K562 (cell line): ENCODE results near the gene RXRA. TPM values are rescaled to one million over a fixed set of nuclear protein-coding genes. Genes with fewer than 3 reads are reported as not detected.

Source experiments
- ATAC-seq: fragments of 200-7000 bp; cut with Tn5 transposase; 3 replicates; pipeline ENCODE4 v1.9.1; 2020; ENCODE audit warnings: moderate library complexity
- BruUV-seq: library from RNA; stranded (reverse); fragments of 400-500 nt; replicated peaks from 2 replicates; lab custom pipeline; 2021; lab: Mats Ljungman, UMichigan
- CTCF ChIA-PET: fragments of 300-600 bp; formaldehyde crosslinking; extraction: SDS; loops from one replicate; lab custom pipeline; 2021; ENCODE audit warnings: low intra/inter-chr PET ratio; lab: Yijun Ruan, JAX
- POLR2A ChIA-PET: fragments of 300-600, 350-650 bp; sonication (Branson Sonifier 250); formaldehyde crosslinking; extraction: SDS; loops from one replicate; lab custom pipeline; 2021; ENCODE audit warnings: antibody characterized with exemption, inconsistent platforms; lab: Yijun Ruan, JAX
- DNase-seq, 4 experiments: peaks; one replicate each; pipeline versions ENCODE4 v3.0.0 to v3.0.0-alpha.2; 2011 to 2018; ENCODE audit warnings: low spot score in 3 of 4, mixed read lengths in 3 of 4; ENCODE audit errors: extremely low read depth in 1 of 4
- FAIRE-seq: peaks from 2 replicates; lab custom pipeline; 2011; peaks lifted over from hg19 to GRCh38; lab: Jason Lieb, UNC
- H2AFZ ChIP-seq: 2 replicates; pipeline ENCODE4 v1.6.0; 2011; ENCODE audit warnings: low read depth, low read length, control low read depth, inconsistent platforms
- H3K27ac ChIP-seq: fragments of 200-600 bp; 3 replicates; pipeline ENCODE4 v1.8.0; 2011; ENCODE audit warnings: low read depth, mild to moderate bottlenecking, control low read depth, inconsistent platforms, low read length, moderate library complexity, mixed read lengths; ENCODE audit errors: extremely low read depth
- H3K27me3 ChIP-seq, 2 experiments: fragments of 300-600 bp in 1 of 2; 2 replicates in 1 of 2; 3 replicates in 1 of 2; pipeline versions ENCODE4 v1.6.0 to v1.8.0; 2011; ENCODE audit warnings: inconsistent platforms in 2 of 2, low read length in 2 of 2, mild to moderate bottlenecking in 1 of 2, mixed read lengths in 1 of 2, moderate library complexity in 1 of 2; ENCODE audit not compliant: control insufficient read depth in 2 of 2, insufficient read depth in 2 of 2
- H3K36me3 ChIP-seq: fragments of 300-600 bp; 3 replicates; pipeline ENCODE4 v1.8.0; 2011; ENCODE audit warnings: mild to moderate bottlenecking, low read length, inconsistent platforms; ENCODE audit not compliant: control insufficient read depth, insufficient read depth
- H3K4me1 ChIP-seq, 2 experiments: fragments of 200-600 bp in 1 of 2; replicated peaks in 1 of 2; 2 replicates in 1 of 2; 3 replicates in 1 of 2; pipeline versions ENCODE4 v1.5.1 to v1.8.0; 2011; ENCODE audit warnings: inconsistent platforms in 2 of 2, low read length in 2 of 2, mild to moderate bottlenecking in 1 of 2, mixed read lengths in 1 of 2, moderate library complexity in 1 of 2; ENCODE audit not compliant: control insufficient read depth in 2 of 2, insufficient read depth in 2 of 2
- H3K4me2 ChIP-seq: 2 replicates; pipeline ENCODE4 v1.6.1; 2011; ENCODE audit warnings: low read length, control low read depth, inconsistent platforms, mixed read lengths; ENCODE audit not compliant: insufficient read depth
- H3K4me3 ChIP-seq: fragments of 200-600 bp; sonication (generic), shearing (Covaris generic); 2 replicates; pipeline ENCODE4 v1.5.1; 2016; ENCODE audit warnings: control low read depth, inconsistent platforms
- H3K79me2 ChIP-seq: fragments of 200-600 bp; 3 replicates; pipeline ENCODE4 v1.8.0; 2011; ENCODE audit warnings: low read length, inconsistent platforms; ENCODE audit not compliant: control insufficient read depth, insufficient read depth
- H3K9ac ChIP-seq, 2 experiments: 2 replicates each; pipeline versions ENCODE4 v1.6.0 to v1.6.1; 2011; ENCODE audit warnings: low read depth in 2 of 2, low read length in 2 of 2, control low read depth in 1 of 2, inconsistent platforms in 1 of 2, mild to moderate bottlenecking in 1 of 2, mixed read lengths in 1 of 2; ENCODE audit not compliant: insufficient read depth in 1 of 2
- H3K9me1 ChIP-seq: one replicate; pipeline ENCODE4 v1.6.0; 2011; ENCODE audit warnings: inconsistent platforms, mild to moderate bottlenecking, low read length, moderate library complexity; ENCODE audit not compliant: control insufficient read depth, insufficient read depth
- H3K9me3 ChIP-seq: replicated peaks from 2 replicates; pipeline ENCODE4 v1.5.1; 2011; ENCODE audit warnings: low read depth, low read length, inconsistent platforms; ENCODE audit not compliant: control insufficient read depth, insufficient read depth
- H4K20me1 ChIP-seq: replicated peaks from 2 replicates; pipeline ENCODE4 v1.6.1; 2011; ENCODE audit warnings: low read length, inconsistent platforms, mixed read lengths; ENCODE audit not compliant: control insufficient read depth, insufficient read depth
- BHLHE40 ChIP-seq: IDR thresholded peaks from 2 replicates; pipeline ENCODE4 v1.6.1; 2011; ENCODE audit warnings: low read length, improper control_type of control experiment
- CUX1 ChIP-seq: fragments of 200-800 bp; sonication (Bioruptor generic); IDR thresholded peaks from 2 replicates; pipeline ENCODE4 v1.6.1; 2016; ENCODE audit warnings: missing genetic modification characterization, missing compliant biosample characterization
- E2F4 ChIP-seq: sonication (generic); formaldehyde crosslinking; IDR thresholded peaks from 2 replicates; pipeline ENCODE4 v1.8.0; 2022; ENCODE audit warnings: mild to moderate bottlenecking, low read depth, missing genetic modification reagents
- FOXK2 ChIP-seq, 2 experiments: fragments of 450-650 bp; IDR thresholded peaks in 1 of 2; conservative IDR thresholded peaks in 1 of 2; 2 replicates each; pipeline ENCODE4 v1.6.1; 2016; ENCODE audit warnings: low read depth in 2 of 2, mild to moderate bottlenecking in 1 of 2
- ILF3 ChIP-seq: fragments of 450-650 bp; IDR thresholded peaks from 2 replicates; pipeline ENCODE4 v1.6.1; 2018; ENCODE audit warnings: antibody characterized with exemption, mild to moderate bottlenecking, moderate library complexity, borderline replicate concordance
- NCOA4 ChIP-seq: fragments of 450-650 bp; IDR thresholded peaks from 2 replicates; pipeline ENCODE4 v1.6.1; 2018; ENCODE audit warnings: mild to moderate bottlenecking; ENCODE audit not compliant: partially characterized antibody
- NEUROD1 ChIP-seq: fragments of 150-350 bp; IDR thresholded peaks from 2 replicates; pipeline ENCODE4 v1.6.1; 2014; ENCODE audit warnings: borderline replicate concordance, low read length, low read depth; ENCODE audit not compliant: partially characterized antibody
- UBTF ChIP-seq, 2 experiments: IDR thresholded peaks; 2 replicates each; pipeline ENCODE4 v1.6.1; 2012; ENCODE audit warnings: improper control_type of control experiment in 2 of 2, low read depth in 2 of 2, low read length in 2 of 2, borderline replicate concordance in 1 of 2
- ZKSCAN8 ChIP-seq: fragments of 200-800 bp; sonication (Bioruptor generic); IDR thresholded peaks from 2 replicates; pipeline ENCODE4 v1.6.1; 2016; ENCODE audit warnings: missing genetic modification characterization, missing compliant biosample characterization
- ZNF436 ChIP-seq: fragments of 250-450, 450-650 bp; sonication (Bioruptor Pico); formaldehyde crosslinking; IDR thresholded peaks from 2 replicates; pipeline ENCODE4 v1.7.0; 2020; ENCODE audit warnings: mild to moderate bottlenecking
- ZNF707 ChIP-seq: fragments of 250-450 bp; sonication (Bioruptor Pico); conservative IDR thresholded peaks from 2 replicates; pipeline ENCODE4 v1.8.0; 2022; ENCODE audit warnings: inconsistent platforms, mild to moderate bottlenecking, moderate library complexity
- WGBS: fragments of 100-300 bp; shearing (Covaris generic); methylation state at CpG from one replicate; pipeline ENCODE4 v1.1.6; 2016; ENCODE audit warnings: low coverage, mixed read lengths; ENCODE audit not compliant: insufficient coverage; ENCODE audit errors: missing lambda C conversion rate; 5-methylcytosine and 5-hydroxymethylcytosine counted together
- in situ Hi-C: fragments of 300-500 bp; cut with MboI; formaldehyde crosslinking; loops from 4 replicates; pipeline ENCODE4 v1.15.0; 2018; ENCODE audit warnings: inconsistent platforms, mixed read lengths
- intact Hi-C: fragments of 100-400 bp; cut with micrococcal nuclease; formaldehyde crosslinking; loops from 2 replicates; pipeline ENCODE4 v1.14.2; 2022
- polyA plus RNA-seq, 8 experiments: library from polyadenylated mRNA; depleted of rRNA in 4 of 8; stranded (reverse) in 5 of 8; unstranded in 3 of 8; fragments of >200 nt; fragmentation: Nextera tagmentation in 2 of 8; fragmentation: Illumina TruSeq in 1 of 8; extraction: Ambion mirVana in 2 of 8; extraction: Trizol in 1 of 8; gene quantifications; 2 replicates each; pipeline versions ENCODE4 v1.2.1 to v1.2.3, GENCODE V29; 2011 to 2014; ENCODE audit warnings: inconsistent platforms in 1 of 8, missing spikeins in 1 of 8
- total RNA-seq, 7 experiments: library from RNA; depleted of rRNA in 6 of 7; stranded (reverse); fragments of >200 nt in 6 of 7; fragmentation: Illumina TruSeq in 2 of 7; extraction: Trizol in 2 of 7; gene quantifications; 2 replicates each; pipeline versions ENCODE4 v1.2.1 to v1.2.3, GENCODE V29; 2011 to 2021; ENCODE audit warnings: low replicate concordance in 1 of 7

Gene RXRA
- total and polyA plus RNA-seq, 9 of the 15 experiments (the other 6 are each of a cell fraction or from before 2014, with no cell fraction given) = 0.35 to 23.6 (median 4.6) TPM

GRCh38 chr9:134346840-134347583 lies 20.8 kb downstream of the RXRA start:
- no peak overlapping the region for H3K4me2 ChIP-seq
- no peaks in the 10 kb centered on the region for H3K9me3 ChIP-seq
- no peak overlapping the region for H2AFZ ChIP-seq
- H4K20me1 ChIP-seq = peaks cover 60% of the 10 kb centered on the region
- no peak overlapping the region for H3K27ac ChIP-seq
- H3K9ac ChIP-seq = 0 out of 4 replicates have a peak overlapping the region, but pooled peaks of 1 of the 2 experiments have one; percentile 26
- H3K4me1 ChIP-seq = peaks cover 16 to 96% of the 10 kb centered on the region in 2 experiments
- ATAC-seq (no peak), FAIRE-seq (no peak), DNase-seq (no peak)
- no TSS peak for BruUV-seq
- peaks cover 7% of the 10 kb centered on the region for H3K9me1 ChIP-seq
- H3K79me2 ChIP-seq = peaks cover 37% of the 10 kb centered on the region
- H3K4me3 ChIP-seq = no peak overlapping the region
- CTCF ChIA-PET = no interaction called here
- POLR2A ChIA-PET = interaction anchor here (0.5 kb wide), 1 partner anchor 42 kb away, joined by 3 read pairs; no protein-coding TSS in a partner anchor
- H3K36me3 ChIP-seq = no peaks in the 10 kb centered on the region; the same call in 2 of the 3 replicates
- 71% methylated on average over 21 of the region's 21 CpGs for WGBS
- in situ Hi-C loops (no loop called here), intact Hi-C loops (no loop called here)
- no peaks in the 10 kb centered on the region for H3K27me3 ChIP-seq
- TF ChIP-seq UBTF (IDR thresholded peaks at IDR 0.05; ENCODE audit: borderline replicate concordance in 1 of 2, low read depth in 2 of 2, low read length in 2 of 2) (no peak), NEUROD1 (no peak), ILF3 (no peak), ZNF436 (CRISPR knock-in tag) (no peak), E2F4 (CRISPR knock-in tag) (no peak), ZKSCAN8 (no peak), FOXK2 (conservative IDR thresholded peaks at IDR 0.05 in 1 of 2, IDR thresholded peaks at IDR 0.05 in 1 of 2; ENCODE audit: low read depth in 2 of 2) (no peak), BHLHE40 (no peak), NCOA4 (no peak), ZNF707 (CRISPR knock-in tag) (no peak), CUX1 (no peak)
